Fibroblast of lung (primary cell): Measurements from ENCODE around the gene UVRAG.

Experiments
- CTCF ChIP-seq, 2 donors: IDR thresholded peaks in 1 of 2; conservative IDR thresholded peaks in 1 of 2; 1 replicate in 1 of 2; 2 replicates in 1 of 2; pipeline ENCODE4 v1.5.1; 2011 to 2012; ENCODE audit warnings: low read length in 2 of 2, control low read depth in 1 of 2, inconsistent platforms in 1 of 2, low read depth in 1 of 2, mild to moderate bottlenecking in 1 of 2
- EZH2 ChIP-seq: IDR thresholded peaks from 2 replicates; pipeline ENCODE4 v1.5.1; 2012; ENCODE audit warnings: low read length, control low read depth, mild to moderate bottlenecking; ENCODE audit errors: missing control alignments

GRCh38 chr11:76158394-76159302, 343.6 kb downstream of the UVRAG start:
- TF ChIP-seq CTCF (conservative IDR thresholded peaks at IDR 0.05 in 1 of 2, IDR thresholded peaks at IDR 0.05 in 1 of 2; ENCODE audit: low read depth in 1 of 2, low read length in 2 of 2) (no peak), EZH2 (no peak)
